Lower leg skin (tissue), 4 donors: ENCODE data around the gene NECAB2. TPM values are rescaled to one million over a fixed set of nuclear protein-coding genes. Genes with fewer than 3 reads are reported as not detected.

Experiments
- DNase-seq, 2 donors: peaks; one replicate each; pipeline ENCODE4 v3.0.0-alpha.2; 2019; ENCODE audit warnings: low spot score in 2 of 2
- H3K4me3 ChIP-seq: fragments of 200-600 bp; sonication (generic); 2 replicates; pipeline ENCODE4 v1.5.1; 2017; ENCODE audit warnings: mild to moderate bottlenecking, low read depth; ENCODE audit not compliant: poor library complexity, severe bottlenecking
- POLR2A ChIP-seq, 2 donors: fragments of 450-650 bp; IDR thresholded peaks; one replicate each; pipeline ENCODE4 v1.6.1; 2016 to 2017; ENCODE audit warnings: antibody characterized with exemption in 2 of 2, mild to moderate bottlenecking in 1 of 2, moderate library complexity in 1 of 2
- WGBS, 2 donors: methylation state at CpG; one replicate each; pipeline ENCODE4 v1.1.5; 2018; 5-methylcytosine and 5-hydroxymethylcytosine counted together
- intact Hi-C: fragments of 100-400 bp; cut with DNase I; formaldehyde crosslinking; loops from one replicate; pipeline ENCODE4 v1.15.0; 2023; ENCODE audit warnings: low total_unique reads
- total RNA-seq, 4 donors: library from RNA; depleted of rRNA; stranded (reverse); fragments of >200 nt; gene quantifications; one replicate each; pipeline ENCODE4 v1.1.0, GENCODE V29; 2016
- TF ChIP-seq, protein P1 (sequence below), 3 donors: fragments of 450-650 bp; IDR thresholded peaks; one replicate each; pipeline ENCODE4 v1.5.1; 2016; ENCODE audit warnings: antibody characterized with exemption in 3 of 3, mild to moderate bottlenecking in 3 of 3, moderate library complexity in 2 of 3

NECAB2 gene
- total RNA-seq, 4 donors from 2014 or later, result not detected

DNA sequence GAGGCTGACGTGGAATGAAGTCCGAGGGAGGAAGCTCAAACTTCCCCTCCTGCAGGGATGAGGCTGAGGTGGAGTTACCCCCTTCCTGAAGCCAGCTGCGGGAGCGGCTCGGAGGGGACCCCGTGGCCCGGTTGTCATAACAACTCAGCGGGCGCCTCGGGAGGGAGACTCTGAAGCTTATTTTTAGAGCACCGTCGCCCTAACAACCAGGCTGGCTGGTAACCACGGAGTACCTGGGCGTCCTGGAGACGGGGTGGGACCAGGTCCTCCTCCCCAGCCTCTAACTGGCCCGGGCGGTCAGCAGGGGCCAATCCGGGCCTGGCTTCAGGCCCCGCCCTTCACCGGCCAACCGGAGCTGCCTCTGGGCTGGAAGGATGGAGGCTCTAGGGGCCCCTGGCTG lies 27.7 kb downstream of the NECAB2 start:
- intact Hi-C loops, result loop anchor here (10.0 kb wide), 1 partner anchor 151 kb away; no protein-coding TSS in a partner anchor
- DNase-seq, result no peak
- no peak overlapping the region for H3K4me3 ChIP-seq
- WGBS, 2 donors, result 13 to 15% methylated on average over 17 to 21 of the region's 21 CpGs
- TF ChIP-seq, protein P1, sequence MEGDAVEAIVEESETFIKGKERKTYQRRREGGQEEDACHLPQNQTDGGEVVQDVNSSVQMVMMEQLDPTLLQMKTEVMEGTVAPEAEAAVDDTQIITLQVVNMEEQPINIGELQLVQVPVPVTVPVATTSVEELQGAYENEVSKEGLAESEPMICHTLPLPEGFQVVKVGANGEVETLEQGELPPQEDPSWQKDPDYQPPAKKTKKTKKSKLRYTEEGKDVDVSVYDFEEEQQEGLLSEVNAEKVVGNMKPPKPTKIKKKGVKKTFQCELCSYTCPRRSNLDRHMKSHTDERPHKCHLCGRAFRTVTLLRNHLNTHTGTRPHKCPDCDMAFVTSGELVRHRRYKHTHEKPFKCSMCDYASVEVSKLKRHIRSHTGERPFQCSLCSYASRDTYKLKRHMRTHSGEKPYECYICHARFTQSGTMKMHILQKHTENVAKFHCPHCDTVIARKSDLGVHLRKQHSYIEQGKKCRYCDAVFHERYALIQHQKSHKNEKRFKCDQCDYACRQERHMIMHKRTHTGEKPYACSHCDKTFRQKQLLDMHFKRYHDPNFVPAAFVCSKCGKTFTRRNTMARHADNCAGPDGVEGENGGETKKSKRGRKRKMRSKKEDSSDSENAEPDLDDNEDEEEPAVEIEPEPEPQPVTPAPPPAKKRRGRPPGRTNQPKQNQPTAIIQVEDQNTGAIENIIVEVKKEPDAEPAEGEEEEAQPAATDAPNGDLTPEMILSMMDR (IDR thresholded peaks at IDR 0.05), result no peak

GRCh38 chr16:83996481-83997252 lies 28.6 kb downstream of the NECAB2 start:
- WGBS, 2 donors, result 80 to 82% methylated on average over 15 of the region's 15 CpGs
- DNase-seq, result no peak
- intact Hi-C loops, result loop anchor here (10.0 kb wide), 1 partner anchor 152 kb away; no protein-coding TSS in a partner anchor
- no peak for TF ChIP-seq POLR2A (IDR thresholded peaks at IDR 0.05)
- TF ChIP-seq, protein P1 (IDR thresholded peaks at IDR 0.05), result no peak
- H3K4me3 ChIP-seq, result no peak overlapping the region

- TF ChIP-seq POLR2A (IDR thresholded peaks at IDR 0.05), result no peak
- TF ChIP-seq, protein P1 (IDR thresholded peaks at IDR 0.05), result no peak
- WGBS, 2 donors, result 86 to 95% methylated on average over 13 of the region's 13 CpGs
- intact Hi-C loops, result loop anchor here (10.0 kb wide), 1 partner anchor 153 kb away; no protein-coding TSS in a partner anchor
- DNase-seq, result no peak
- H3K4me3 ChIP-seq, result no peak overlapping the region
Observed at GRCh38 chr16:83998091-83998490, 30.0 kb downstream of the NECAB2 start.

- no peak overlapping the region for H3K4me3 ChIP-seq
- intact Hi-C loops, result no loop called here
- WGBS, 2 donors, result 74 to 84% methylated on average over 13 of the region's 13 CpGs
- TF ChIP-seq, protein P1 (IDR thresholded peaks at IDR 0.05), result no peak
- TF ChIP-seq POLR2A (IDR thresholded peaks at IDR 0.05), result no peak
- no peak for DNase-seq
Observed at GRCh38 chr16:84000989-84001642, 33.1 kb downstream of the NECAB2 start.

DNA sequence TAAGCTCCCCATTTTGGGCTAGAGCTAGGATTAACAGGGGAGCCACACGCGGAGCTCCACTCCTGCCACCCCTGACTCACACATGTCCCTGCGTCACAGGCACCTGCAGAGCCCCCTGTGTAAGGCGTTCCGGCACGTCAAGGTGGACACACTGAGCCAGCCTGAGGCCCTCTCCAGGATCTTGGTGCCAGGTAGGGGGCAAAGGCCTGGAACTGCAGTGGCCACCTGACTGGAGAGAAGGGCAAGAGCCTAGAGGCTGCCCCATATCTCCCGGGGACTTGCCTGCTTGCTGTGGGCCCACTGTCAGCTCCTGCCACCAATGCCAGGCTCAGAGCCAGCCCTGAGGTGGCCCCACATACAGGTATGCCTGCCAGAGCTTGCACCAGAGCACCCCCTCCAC lies 33.7 kb downstream of the NECAB2 start:
- intact Hi-C loops, result no loop called here
- TF ChIP-seq POLR2A (IDR thresholded peaks at IDR 0.05), result no peak
- TF ChIP-seq, protein P1 (IDR thresholded peaks at IDR 0.05), result no peak
- DNase-seq, result no peak

More for the DNA sequence above, 33.7 kb downstream of the NECAB2 start:
- no peak overlapping the region for H3K4me3 ChIP-seq
- WGBS, 2 donors, result 86 to 91% methylated on average over 6 to 7 of the region's 7 CpGs
